GM13977 (cell line): ENCODE data around the gene KDM7A.
A peak's percentile ranks its signal among the peaks of the same experiment; 100 is the strongest.
"Not testable (repeated sequence)": the region's sequence is repeated elsewhere in the genome, so short reads cannot be mapped to it uniquely, and the experiment has no call there.

ENCODE experiments used
- DNase-seq: peaks from one replicate; pipeline ENCODE4 v3.0.0; 2012; ENCODE audit warnings: low spot score
- CTCF ChIP-seq: IDR thresholded peaks from 2 replicates; pipeline ENCODE4 v1.5.1; 2012; ENCODE audit warnings: mild to moderate bottlenecking, control low read depth; ENCODE audit not compliant: insufficient read depth; ENCODE audit errors: extremely low read depth, missing control alignments
- in situ Hi-C: fragments of 300-500 bp; cut with MboI; formaldehyde crosslinking; loops from one replicate; pipeline ENCODE4 v1.12.0; 2022; ENCODE audit warnings: low sequenced_read_pairs, low pct_unique_long_range_greater_than_20kb, mixed read lengths, inconsistent platforms; ENCODE audit not compliant: unreplicated experiment

Gene KDM7A

GRCh38 chr7:140209866-140210609, 33.3 kb upstream of the KDM7A start:
- peak; percentile 86 for DNase-seq
- no peak for TF ChIP-seq CTCF
- in situ Hi-C loops: no loop called here

GRCh38 chr7:140206616-140207389, 30.0 kb upstream of the KDM7A start:
- in situ Hi-C loops: no loop called here
- no peak for DNase-seq
- TF ChIP-seq CTCF: no peak

- no peak for TF ChIP-seq CTCF
- DNase-seq: no peak
- in situ Hi-C loops: no loop called here
Measured at GRCh38 chr7:140205600-140205999, 28.8 kb upstream of the KDM7A start.

GRCh38 chr7:140203556-140203955, 26.8 kb upstream of the KDM7A start:
- in situ Hi-C loops: no loop called here
- no peak for DNase-seq
- no peak for TF ChIP-seq CTCF

GRCh38 chr7:140202942-140203341, 26.2 kb upstream of the KDM7A start:
- DNase-seq, in situ Hi-C loops: not testable (repeated sequence)

- DNase-seq: no peak
- in situ Hi-C loops: no loop called here
- TF ChIP-seq CTCF: no peak
Measured at GRCh38 chr7:140201393-140201792, 24.6 kb upstream of the KDM7A start.
